GM21367 (cell line): ENCODE results near the gene BICC1.

ENCODE experiments used
- ATAC-seq: cut with Tn5 transposase; IDR thresholded peaks from one replicate; pipeline ENCODE4 v1.9.1; 2021; ENCODE audit not compliant: unreplicated experiment

The BICC1 gene

DNA sequence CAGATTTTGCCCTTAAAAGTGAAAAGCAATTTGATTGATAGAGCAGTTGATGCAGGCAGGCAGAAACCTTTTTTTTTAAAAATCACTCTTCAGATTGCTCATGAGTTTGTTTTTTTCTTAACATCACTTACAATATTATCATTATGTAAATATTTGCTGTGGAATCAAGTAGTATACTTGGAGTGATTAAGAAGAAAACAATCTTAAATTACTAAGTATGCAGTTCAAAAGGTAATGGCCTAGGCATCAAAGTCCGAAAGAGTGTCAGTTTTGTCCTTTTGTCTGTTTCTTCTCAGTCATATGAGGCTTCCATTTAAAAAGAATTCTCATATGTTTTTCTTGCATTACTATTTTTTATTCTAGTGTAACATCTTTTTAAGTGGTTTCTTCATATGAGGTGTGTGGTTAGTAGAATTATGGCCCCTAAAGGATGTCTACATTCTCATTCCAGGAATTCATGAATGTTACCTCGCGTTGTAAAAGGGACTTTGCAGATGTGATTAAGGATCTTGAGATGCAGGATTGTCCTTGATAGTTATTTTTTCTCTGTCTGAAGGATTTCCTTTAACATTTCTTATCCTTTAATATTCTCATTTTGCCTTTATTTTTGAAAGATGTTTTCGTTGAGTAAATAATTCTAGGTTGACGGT is 44.0 kb downstream of the BICC1 start:
- ATAC-seq = no peak

DNA sequence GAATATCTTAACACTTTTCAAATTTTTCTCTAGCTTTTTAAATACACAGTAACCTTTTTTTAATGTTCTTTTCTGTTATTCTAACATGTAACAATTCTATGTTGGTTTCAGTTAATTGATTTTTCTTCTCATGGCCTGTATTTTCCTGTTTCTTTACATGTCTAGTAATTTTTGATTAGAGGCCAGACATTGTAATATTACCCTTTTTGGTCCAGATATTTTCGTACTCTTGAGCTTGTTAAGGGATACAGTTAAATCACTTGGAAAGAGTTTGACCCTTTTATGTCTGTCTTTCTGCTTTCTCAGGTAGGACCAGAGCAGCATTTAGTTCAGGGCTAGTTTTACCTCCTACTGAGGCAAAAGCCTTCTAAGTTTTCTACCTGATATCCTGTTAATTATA is 45.0 kb downstream of the BICC1 start:
- ATAC-seq = no peak

DNA sequence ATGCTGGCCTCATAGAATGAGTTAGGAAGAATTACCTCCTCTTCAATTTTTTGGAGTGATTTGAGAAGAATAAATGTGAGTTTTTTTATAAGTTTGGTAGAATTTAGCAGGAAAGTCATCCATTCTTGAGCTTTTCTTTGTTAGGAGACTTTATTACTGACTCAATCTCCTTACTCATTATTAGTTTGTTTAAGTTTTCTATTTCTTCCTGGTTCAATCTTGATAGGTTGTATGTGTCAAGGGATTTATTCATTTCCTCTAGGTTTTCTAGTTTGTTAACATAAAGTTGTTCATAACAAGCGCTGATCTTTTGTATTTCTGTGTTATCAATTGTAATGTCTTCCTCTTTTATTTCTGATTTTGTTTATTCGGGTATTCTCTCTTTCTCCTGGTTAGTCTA is 47.4 kb downstream of the BICC1 start:
- ATAC-seq = no peak

DNA sequence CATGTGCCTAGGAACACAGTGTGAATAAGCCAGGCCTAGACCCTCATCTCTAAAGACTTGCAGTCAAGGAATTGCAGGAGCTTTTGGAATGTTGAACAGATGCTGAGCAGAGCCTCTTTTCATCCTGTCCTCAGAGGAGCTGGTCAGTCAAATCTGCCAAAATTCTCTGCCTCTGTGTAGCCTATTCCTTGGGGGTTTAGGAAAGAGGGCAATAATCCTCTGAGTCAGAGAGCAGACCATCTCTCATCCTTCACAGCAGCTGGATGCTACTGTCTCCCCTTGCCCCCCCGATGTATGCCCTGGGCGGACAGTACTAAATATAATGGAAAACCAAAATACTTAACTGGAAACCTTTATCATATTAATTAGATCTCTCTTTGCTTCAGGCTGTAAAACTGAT is 52.6 kb downstream of the BICC1 start:
- ATAC-seq = no peak

DNA sequence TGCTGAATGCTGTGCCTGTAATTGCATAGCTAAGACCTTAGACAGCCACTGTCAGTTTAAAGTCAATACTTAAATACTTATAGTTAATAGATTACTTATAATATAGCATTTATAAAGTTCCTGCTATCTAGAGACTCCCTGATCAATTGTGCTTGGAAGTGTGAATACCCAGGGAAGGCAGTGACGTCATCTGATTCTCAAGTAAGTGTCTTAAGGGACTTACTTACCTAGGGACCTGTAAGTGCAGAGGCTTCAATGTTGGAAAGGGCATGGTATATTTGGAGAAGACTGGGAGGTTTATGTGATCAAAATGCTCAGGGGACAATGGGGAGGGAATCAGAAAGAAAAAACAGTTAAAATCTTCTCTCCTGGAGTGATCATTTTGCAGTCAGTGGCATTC is 55.0 kb downstream of the BICC1 start:
- ATAC-seq = no peak

DNA sequence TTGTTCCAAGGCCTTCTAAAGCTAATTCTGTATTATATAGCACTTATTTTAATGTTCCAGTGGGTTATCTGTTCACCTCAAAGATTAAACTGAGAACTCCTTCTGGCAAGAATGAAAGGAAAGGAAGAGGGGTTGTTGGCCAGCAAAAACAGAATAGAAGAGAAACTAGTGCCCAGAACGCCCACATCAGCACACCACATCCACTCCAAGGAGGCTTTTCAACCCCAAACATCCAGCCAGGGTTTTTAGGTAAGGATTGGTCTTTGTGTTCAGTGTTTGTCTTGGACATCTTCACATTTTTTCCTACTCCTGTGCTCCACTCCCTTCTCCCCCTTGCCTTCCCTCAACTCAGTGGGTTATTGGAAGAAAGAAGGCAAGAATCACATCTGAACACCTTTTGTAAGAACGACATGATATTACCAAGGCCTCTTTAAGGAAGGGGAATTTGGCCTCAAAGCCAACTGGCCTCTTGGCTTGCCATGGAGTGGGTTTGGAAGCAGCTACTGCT is 55.8 kb downstream of the BICC1 start:
- no peak for ATAC-seq

DNA sequence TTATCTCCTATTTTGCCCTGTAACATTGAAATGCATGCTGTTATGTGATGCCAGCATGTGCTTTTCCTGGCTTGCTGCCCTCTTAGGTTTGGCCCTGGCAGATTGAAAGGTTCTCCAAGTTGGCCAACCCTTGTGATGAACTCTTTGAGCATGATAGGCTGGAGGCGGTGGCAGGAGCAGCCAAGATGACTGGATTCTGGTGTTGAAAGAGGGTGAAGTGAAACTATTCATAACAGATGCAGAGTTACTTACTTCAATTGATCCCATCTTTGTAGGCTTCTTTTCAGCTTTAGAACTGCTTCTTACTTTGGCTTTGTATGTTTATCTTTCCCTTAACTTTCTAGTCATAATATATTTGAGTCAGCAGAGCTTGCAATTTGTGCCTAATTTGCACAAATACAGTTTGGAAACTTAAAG is 57.6 kb downstream of the BICC1 start:
- no peak for ATAC-seq

DNA sequence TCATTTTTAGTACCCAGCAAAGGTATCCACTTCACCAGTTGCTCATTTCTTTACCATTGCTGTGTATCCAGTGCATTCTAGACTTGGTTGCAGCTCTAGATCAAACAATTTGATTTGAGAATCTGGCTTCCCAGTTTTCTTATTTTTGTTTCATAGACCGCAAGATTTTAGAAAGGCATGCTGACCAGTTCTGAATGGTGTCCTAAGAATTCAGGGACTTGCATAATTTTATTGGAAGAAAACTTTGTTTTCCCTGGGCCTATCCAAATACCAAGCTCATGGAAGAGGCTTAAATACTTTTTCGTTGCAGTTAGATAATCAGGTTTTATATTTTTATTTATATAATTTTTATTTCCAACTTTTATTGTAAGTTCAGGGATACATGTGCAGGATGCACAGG is 58.3 kb downstream of the BICC1 start:
- ATAC-seq = no peak

DNA sequence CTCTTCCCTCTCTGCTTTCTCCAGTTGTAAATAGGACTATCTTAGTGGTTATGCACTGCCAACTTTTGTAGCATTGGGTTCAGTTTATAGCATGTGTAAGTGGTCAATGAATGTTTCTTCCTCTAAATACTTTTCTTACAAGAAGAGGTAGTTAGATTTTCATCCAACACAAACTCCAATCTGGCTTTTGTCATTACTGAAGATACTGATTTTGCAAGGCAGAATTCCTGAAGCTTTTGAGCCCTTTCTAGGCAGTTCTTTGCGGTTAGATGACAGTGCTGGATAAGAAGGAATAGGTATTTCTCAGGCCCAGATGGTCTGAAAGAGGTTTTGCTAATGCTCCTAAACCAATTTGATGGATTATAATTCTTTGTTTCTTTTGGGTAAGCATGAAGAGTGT is 60.5 kb downstream of the BICC1 start:
- ATAC-seq = no peak

DNA sequence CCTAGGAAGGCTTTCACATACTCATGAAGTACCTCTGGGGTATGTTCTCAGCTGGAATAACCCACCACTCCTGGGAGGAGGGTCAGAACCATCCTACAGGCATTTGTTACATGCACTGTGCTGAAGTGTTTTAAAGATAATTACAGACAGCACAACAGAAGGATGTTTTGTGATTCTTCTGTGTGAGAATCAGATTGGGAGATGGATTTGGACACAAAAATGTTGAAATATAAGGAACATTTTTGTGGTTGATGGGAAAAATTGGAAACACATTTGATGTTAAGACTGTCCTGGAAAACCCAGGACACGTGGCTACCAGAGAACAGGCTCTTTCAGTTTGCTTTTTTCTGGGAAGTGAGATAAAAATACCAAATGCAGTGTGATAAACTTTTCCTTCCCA is 61.4 kb downstream of the BICC1 start:
- ATAC-seq = no peak

DNA sequence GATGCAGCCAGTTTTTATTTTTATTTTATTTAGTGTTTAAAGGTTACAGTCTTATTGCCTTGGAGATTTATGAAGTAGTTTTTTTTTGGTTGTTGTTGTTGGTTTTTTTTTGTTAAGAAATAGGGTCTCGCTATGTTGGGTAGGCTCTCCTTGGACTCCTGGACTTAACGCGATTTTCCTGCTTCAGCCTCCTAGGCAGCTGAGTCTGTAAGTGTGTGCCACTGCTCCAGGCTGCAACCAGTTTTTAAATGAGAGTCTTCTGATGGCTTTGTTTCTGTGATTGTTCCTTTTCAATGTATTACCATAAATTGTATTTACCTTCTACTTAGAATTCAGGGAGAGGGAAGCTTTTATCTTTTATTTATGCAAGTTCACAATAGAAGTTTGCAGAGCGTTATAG is 62.8 kb downstream of the BICC1 start:
- ATAC-seq = no peak

DNA sequence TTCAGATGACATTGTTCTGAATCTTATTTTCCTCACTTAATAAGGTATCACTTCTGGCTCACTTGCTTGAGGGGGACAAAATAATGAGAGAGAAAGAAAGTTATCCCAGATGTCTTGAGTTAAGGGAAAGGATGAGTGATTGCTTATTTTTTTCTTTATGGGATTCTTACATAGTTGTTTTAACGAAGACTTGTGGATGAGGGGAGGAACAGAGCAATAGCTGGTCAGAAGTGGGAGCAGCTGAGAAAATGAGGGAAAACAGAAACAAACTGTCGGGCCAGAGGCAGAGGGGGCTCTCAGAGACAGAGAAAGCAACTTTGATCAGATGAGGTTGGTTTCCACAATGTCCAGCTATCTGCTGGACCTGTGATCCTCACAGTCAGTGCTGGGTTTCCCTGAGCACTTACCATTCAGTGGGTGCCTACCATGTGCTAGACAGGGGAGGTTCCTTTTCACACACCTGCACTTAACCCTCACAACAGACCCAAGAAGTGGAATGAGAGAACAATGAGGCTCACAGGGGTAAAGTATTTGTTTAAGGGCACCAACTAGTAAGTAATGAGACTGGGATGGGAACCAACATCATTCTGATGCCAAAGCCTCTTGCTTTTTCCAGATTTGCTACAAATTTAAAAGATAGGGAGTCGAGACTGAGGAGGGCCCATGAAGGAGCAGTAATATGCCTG is 64.2 kb downstream of the BICC1 start:
- ATAC-seq = no peak

DNA sequence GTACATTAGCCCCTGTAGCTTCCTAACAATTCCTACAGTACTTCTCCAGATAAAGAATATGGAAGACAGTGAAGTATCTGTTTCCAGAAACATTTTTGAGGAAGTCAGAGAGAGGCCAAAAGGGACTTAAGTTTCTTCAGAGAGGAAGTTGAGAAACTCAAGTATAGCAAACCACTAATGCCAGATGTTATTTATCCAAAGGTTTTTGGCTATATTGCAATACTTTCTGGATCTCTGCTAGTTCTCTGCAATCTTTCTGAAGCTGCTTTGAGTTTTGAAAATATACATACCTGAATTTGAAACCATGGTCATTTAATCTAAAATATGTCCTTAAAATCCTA is 64.7 kb downstream of the BICC1 start:
- ATAC-seq = no peak

DNA sequence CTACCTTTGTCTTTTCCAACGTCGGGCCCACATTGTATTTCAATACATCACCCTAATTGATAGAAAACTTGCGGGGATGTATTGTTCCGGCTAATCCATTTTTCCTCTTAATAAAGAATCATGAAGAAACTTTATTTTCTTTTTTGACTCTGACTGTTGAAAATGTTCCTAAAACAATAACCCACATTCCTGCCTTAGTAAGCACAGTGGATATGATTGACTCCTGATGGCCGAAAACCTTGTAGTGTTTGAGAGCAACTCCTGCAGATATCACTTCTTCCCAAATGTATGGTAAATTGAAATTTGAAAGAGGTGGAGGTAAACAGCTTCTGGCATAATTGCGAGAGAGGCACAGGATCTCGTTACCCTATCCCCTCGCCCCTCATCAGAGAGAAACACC is 65.7 kb downstream of the BICC1 start:
- no peak for ATAC-seq

DNA sequence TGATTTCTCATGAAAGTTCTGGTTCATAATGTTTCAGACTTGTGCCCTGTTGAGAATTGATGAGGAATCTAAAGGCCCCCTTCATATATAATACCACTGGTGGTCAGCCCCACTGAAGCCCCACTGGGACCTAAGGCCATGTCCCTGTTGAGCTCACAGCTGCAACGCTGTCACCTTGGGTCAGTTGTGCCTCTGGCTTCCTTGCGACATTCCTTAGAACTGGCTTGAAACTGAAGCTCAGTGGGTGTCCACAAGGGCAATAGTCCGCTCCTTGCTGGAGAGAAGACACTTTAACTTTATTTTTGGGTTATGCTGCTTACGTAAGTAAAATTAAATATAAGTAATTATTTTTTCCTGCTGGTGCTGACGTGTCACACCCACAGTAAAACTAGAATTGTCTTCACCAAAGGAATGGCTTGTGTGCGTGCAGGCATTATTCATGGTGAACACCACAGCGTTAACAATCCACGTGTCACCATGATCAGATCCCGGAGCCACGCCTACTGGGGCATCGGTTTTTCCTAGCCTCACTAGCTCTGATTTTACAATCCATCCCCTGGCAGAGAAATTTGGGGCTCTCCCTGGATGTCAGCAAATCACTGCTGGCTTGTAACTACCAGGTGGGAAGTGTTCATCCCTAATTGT is 66.5 kb downstream of the BICC1 start:
- ATAC-seq = no peak

DNA sequence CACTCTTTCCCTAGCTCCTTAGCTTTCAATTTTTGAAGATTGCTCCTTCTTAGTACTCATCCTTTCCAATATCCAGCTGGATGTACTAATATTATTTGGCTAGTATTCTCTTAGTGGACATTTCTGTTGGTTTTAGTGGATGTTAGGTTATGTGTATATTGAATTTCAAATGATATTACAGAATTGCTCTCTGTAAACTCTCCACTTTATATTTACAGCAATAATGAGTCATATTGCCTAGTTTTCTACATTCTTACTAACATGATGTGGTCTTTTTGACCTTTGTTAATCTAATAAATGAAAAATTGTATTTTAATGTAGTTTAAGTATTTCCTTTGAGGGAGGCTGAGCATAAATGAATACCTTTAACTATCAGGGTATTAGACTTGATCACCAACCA is 69.4 kb downstream of the BICC1 start:
- no peak for ATAC-seq

DNA sequence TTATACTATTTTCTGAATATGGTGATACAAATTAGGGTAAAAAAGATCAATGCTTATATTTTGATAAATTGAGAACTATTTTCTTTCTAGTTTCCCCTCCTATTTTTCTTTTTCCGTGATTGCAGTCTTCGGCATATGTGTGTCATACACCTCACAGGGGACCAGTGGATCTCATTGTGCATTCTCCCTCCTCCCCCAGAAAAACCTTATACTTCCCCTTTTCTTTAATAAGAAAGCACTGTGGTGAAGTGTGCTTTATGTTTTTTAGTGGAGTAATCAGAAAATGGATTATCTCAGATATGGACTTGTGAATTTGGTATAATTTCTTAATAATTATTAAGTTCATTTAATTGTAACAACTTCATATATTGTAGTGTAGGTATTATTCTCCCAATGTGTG is 72.8 kb downstream of the BICC1 start:
- no peak for ATAC-seq

DNA sequence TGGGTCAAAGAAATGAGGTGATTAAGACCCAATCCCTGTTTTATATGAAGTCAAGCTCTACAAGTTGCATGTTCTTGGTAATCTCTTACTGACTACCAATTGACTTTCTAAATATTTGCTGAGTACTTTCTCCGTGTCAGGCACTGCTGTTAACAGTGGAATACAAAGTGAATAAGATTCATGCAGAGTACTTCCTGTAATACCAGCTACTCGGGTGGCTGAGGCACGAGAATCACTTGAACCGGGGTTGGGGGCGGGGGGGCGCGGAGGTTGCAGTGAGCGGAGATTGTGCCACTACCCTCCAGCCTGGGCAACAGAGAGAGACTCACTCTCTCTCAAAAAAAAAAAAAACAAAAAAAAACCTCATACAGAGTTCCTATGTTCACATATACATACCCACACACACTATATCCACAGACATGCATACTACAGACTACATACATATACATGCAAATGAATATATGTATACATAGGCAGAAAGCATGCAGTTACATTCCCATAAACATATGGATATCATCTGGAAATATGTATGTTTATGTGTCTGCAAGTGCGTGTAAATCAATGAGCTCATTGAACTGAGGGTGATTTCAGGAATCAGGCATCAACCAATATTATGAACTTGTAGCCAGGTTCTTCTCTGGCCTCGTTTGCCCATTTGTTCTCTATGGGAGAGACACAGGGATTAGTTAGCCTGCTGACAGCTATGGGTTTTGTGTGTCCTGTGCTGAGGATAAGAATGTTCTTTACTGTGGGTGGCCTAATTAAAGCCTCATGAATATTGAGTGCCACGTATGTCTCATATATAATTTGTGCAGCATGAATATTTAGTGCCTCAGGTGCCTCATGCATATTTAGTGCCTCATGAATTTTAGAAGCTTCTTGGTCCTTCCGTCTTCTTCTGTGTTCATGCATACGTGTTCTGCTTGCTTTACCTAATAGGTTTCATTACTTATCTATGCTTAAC is 73.9 kb downstream of the BICC1 start:
- no peak for ATAC-seq

DNA sequence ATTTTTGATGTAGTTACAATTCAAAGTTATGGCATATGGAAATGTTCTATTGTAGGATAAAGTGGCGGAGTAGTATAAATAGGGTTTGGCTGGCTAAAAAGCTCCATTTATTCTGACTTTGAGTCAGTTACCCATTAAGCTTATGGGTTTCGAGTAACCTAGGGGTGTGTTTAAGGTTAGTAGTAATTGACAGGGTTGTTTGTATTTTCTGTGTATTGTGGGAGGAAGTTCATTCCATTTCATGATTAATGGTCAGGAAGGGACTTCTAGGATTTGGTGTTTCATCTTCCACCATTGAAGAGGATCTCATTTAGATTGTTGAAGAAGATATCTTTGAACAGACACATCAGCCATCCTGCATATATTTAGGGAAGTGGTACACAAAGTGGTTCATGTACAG is 75.0 kb downstream of the BICC1 start:
- ATAC-seq = no peak

DNA sequence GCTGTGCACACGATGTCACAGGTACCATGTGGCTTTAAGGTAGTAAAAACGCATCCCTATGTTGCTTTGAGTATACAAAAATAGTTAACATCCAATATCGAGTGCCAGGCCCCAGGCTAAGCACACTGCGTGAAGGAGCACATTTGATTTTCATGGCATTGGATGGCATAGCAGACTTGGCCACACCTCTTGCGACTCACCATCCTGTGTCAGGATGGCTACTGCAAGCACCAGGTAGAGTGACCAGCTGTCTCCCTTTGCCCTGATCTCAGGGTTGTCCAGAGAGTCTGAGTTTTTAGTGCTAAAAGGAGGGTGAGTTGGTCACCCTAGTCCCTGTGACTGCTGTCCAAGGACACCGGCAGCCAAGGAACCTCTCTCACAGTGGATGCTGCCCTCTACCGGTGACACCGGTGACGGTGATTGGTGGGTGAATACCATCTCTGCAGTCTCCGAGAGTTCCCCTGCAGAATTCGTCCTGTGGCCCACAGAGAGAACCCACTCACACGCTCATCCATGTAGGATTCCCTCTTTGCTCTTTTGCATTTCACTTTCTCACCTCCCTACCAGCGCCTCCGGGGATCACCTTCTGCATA is 76.1 kb downstream of the BICC1 start:
- no peak for ATAC-seq
